Activated naive CD8-positive, alpha-beta T cell treated with anti-CD3 and anti-CD28 coated beads, Interleukin-2, amount 50 U/mL, for 24 hours (primary cell): ENCODE measurements around the gene CCDC7.
"Not testable (repeated sequence)": the region's sequence is repeated elsewhere in the genome, so short reads cannot be mapped to it uniquely, and the experiment has no call there.

ENCODE experiments used
- ATAC-seq: fragments of 150-1000 bp; cut with Tn5 transposase; one replicate; pipeline ENCODE4 v1.10.0; 2021
- DNase-seq: peaks from one replicate; pipeline ENCODE4 v3.0.0; 2021
- H3K27ac Mint-ChIP-seq: one replicate; pipeline ENCODE4 v1.8.0; 2021; ENCODE audit warnings: mild to moderate bottlenecking, mixed read lengths
- H3K27me3 Mint-ChIP-seq: one replicate; pipeline ENCODE4 v1.8.0; 2021; ENCODE audit warnings: mixed read lengths
- H3K36me3 Mint-ChIP-seq: one replicate; pipeline ENCODE4 v1.8.0; 2021; ENCODE audit warnings: low read depth, mixed read lengths
- H3K4me1 Mint-ChIP-seq: one replicate; pipeline ENCODE4 v1.8.0; 2021; ENCODE audit warnings: mixed read lengths
- H3K4me3 Mint-ChIP-seq: one replicate; pipeline ENCODE4 v1.8.0; 2021; ENCODE audit warnings: mild to moderate bottlenecking, moderate library complexity, mixed read lengths
- H3K9me3 Mint-ChIP-seq: one replicate; pipeline ENCODE4 v1.8.0; 2021; ENCODE audit warnings: mixed read lengths

Gene CCDC7

GRCh38 chr10:32661346-32661745 is 215.4 kb downstream of the CCDC7 start:
- H3K27ac Mint-ChIP-seq, result no peak overlapping the region

GRCh38 chr10:32680803-32681557 is 235.0 kb downstream of the CCDC7 start:
- H3K9me3 Mint-ChIP-seq, result peaks cover 32% of the 10 kb centered on the region

More at GRCh38 chr10:32661346-32661745, 215.4 kb downstream of the CCDC7 start:
- Mint-ChIP-seq H3K4me3 (no peak overlapping the region), H3K36me3 (peaks cover 20% of the 10 kb centered on the region), H3K4me1 (no peaks in the 10 kb centered on the region), H3K9me3 (peaks cover 27% of the 10 kb centered on the region), H3K27me3 (no peaks in the 10 kb centered on the region)
- no peak for ATAC-seq
- no peak for DNase-seq

GRCh38 chr10:32684291-32684690 is 238.4 kb downstream of the CCDC7 start:
- no peak for DNase-seq
- Mint-ChIP-seq H3K9me3 (peaks cover 23% of the 10 kb centered on the region), H3K27ac (no peak overlapping the region), H3K4me1 (no peaks in the 10 kb centered on the region), H3K4me3 (no peak overlapping the region), H3K27me3 (no peaks in the 10 kb centered on the region), H3K36me3 (peaks cover 5% of the 10 kb centered on the region)
- ATAC-seq, result no peak

More at GRCh38 chr10:32680803-32681557, 235.0 kb downstream of the CCDC7 start:
- no peaks in the 10 kb centered on the region for H3K4me1 Mint-ChIP-seq
- H3K36me3 Mint-ChIP-seq, result peaks cover 13% of the 10 kb centered on the region
- H3K4me3 Mint-ChIP-seq, result no peak overlapping the region
- ATAC-seq (peak; percentile 65), DNase-seq (no peak)
- no peak overlapping the region for H3K27ac Mint-ChIP-seq
- H3K27me3 Mint-ChIP-seq, result no peaks in the 10 kb centered on the region

- ATAC-seq, result no peak
- no peak overlapping the region for H3K4me3 Mint-ChIP-seq
- peaks cover 19% of the 10 kb centered on the region for H3K9me3 Mint-ChIP-seq
- H3K36me3 Mint-ChIP-seq, result peaks cover 9% of the 10 kb centered on the region
- H3K27me3 Mint-ChIP-seq, result no peaks in the 10 kb centered on the region
- no peaks in the 10 kb centered on the region for H3K4me1 Mint-ChIP-seq
- DNase-seq, result no peak
- no peak overlapping the region for H3K27ac Mint-ChIP-seq
Observed at GRCh38 chr10:32687116-32687515, 241.2 kb downstream of the CCDC7 start.

- Mint-ChIP-seq H3K27ac (no peak overlapping the region), H3K36me3 (peaks cover 9% of the 10 kb centered on the region), H3K9me3 (peaks cover 17% of the 10 kb centered on the region), H3K4me3 (no peak overlapping the region), H3K4me1 (no peaks in the 10 kb centered on the region), H3K27me3 (no peaks in the 10 kb centered on the region)
- ATAC-seq (no peak), DNase-seq (no peak)
Observed at GRCh38 chr10:32687546-32687945, 241.6 kb downstream of the CCDC7 start.

- DNase-seq, result no peak
- H3K27me3 Mint-ChIP-seq, result no peaks in the 10 kb centered on the region
Observed at GRCh38 chr10:32692174-32692573, 246.2 kb downstream of the CCDC7 start.

GRCh38 chr10:32693441-32693979 is 247.6 kb downstream of the CCDC7 start:
- Mint-ChIP-seq H3K4me3 (no peak overlapping the region), H3K4me1 (no peaks in the 10 kb centered on the region), H3K36me3 (peaks cover 25% of the 10 kb centered on the region), H3K9me3 (peaks cover 17% of the 10 kb centered on the region), H3K27ac (no peak overlapping the region), H3K27me3 (no peaks in the 10 kb centered on the region)
- no peak for DNase-seq
- no peak for ATAC-seq

More at GRCh38 chr10:32692174-32692573, 246.2 kb downstream of the CCDC7 start:
- no peak overlapping the region for H3K4me3 Mint-ChIP-seq
- ATAC-seq, result no peak
- no peaks in the 10 kb centered on the region for H3K4me1 Mint-ChIP-seq
- H3K9me3 Mint-ChIP-seq, result peaks cover 10% of the 10 kb centered on the region
- H3K36me3 Mint-ChIP-seq, result peaks cover 22% of the 10 kb centered on the region
- no peak overlapping the region for H3K27ac Mint-ChIP-seq

- not testable (repeated sequence) for DNase-seq, H3K27ac Mint-ChIP-seq, H3K4me1 Mint-ChIP-seq, H3K27me3 Mint-ChIP-seq, ATAC-seq, H3K4me3 Mint-ChIP-seq
- peaks cover 25% of the 10 kb centered on the region for H3K9me3 Mint-ChIP-seq
- H3K36me3 Mint-ChIP-seq, result peaks cover 32% of the 10 kb centered on the region
Observed at GRCh38 chr10:32699683-32700082, 253.7 kb downstream of the CCDC7 start.

- peaks cover 34% of the 10 kb centered on the region for H3K9me3 Mint-ChIP-seq
- H3K27me3 Mint-ChIP-seq, result no peaks in the 10 kb centered on the region
- peaks cover 6% of the 10 kb centered on the region for H3K36me3 Mint-ChIP-seq
- no peak overlapping the region for H3K4me3 Mint-ChIP-seq
- ATAC-seq, result no peak
- no peak for DNase-seq
- H3K27ac Mint-ChIP-seq, result no peak overlapping the region
- H3K4me1 Mint-ChIP-seq, result no peaks in the 10 kb centered on the region
Observed at GRCh38 chr10:32713560-32713959, 267.6 kb downstream of the CCDC7 start.

GRCh38 chr10:32731527-32731926 is 285.6 kb downstream of the CCDC7 start:
- no peaks in the 10 kb centered on the region for H3K9me3 Mint-ChIP-seq
- H3K27ac Mint-ChIP-seq, result no peak overlapping the region
- H3K4me3 Mint-ChIP-seq, result no peak overlapping the region
- DNase-seq, result no peak
- ATAC-seq, result peak; percentile 24
- H3K27me3 Mint-ChIP-seq, result no peaks in the 10 kb centered on the region
- H3K36me3 Mint-ChIP-seq, result no peaks in the 10 kb centered on the region
- H3K4me1 Mint-ChIP-seq, result no peaks in the 10 kb centered on the region

- no peak for DNase-seq
- Mint-ChIP-seq H3K36me3 (peaks cover 22% of the 10 kb centered on the region), H3K27me3 (no peaks in the 10 kb centered on the region), H3K27ac (no peak overlapping the region), H3K4me3 (no peak overlapping the region), H3K9me3 (peaks cover 26% of the 10 kb centered on the region), H3K4me1 (no peaks in the 10 kb centered on the region)
- ATAC-seq, result no peak
Observed at GRCh38 chr10:32738958-32739357, 293.0 kb downstream of the CCDC7 start.

GRCh38 chr10:32744321-32744720 is 298.4 kb downstream of the CCDC7 start:
- no peaks in the 10 kb centered on the region for H3K27me3 Mint-ChIP-seq
- H3K9me3 Mint-ChIP-seq, result peaks cover 12% of the 10 kb centered on the region

GRCh38 chr10:32746869-32747268 is 300.9 kb downstream of the CCDC7 start:
- Mint-ChIP-seq H3K27me3 (no peaks in the 10 kb centered on the region), H3K9me3 (peaks cover 12% of the 10 kb centered on the region), H3K4me3 (no peak overlapping the region), H3K27ac (no peak overlapping the region), H3K36me3 (peaks cover 23% of the 10 kb centered on the region), H3K4me1 (no peaks in the 10 kb centered on the region)
- no peak for DNase-seq
- no peak for ATAC-seq

More at GRCh38 chr10:32744321-32744720, 298.4 kb downstream of the CCDC7 start:
- Mint-ChIP-seq H3K4me3 (no peak overlapping the region), H3K36me3 (peaks cover 27% of the 10 kb centered on the region), H3K27ac (no peak overlapping the region), H3K4me1 (no peaks in the 10 kb centered on the region)
- ATAC-seq (no peak), DNase-seq (no peak)

GRCh38 chr10:32751582-32751981 is 305.6 kb downstream of the CCDC7 start:
- Mint-ChIP-seq H3K36me3 (peaks cover 13% of the 10 kb centered on the region), H3K27me3 (no peaks in the 10 kb centered on the region), H3K9me3 (peaks cover 29% of the 10 kb centered on the region), H3K4me1 (no peaks in the 10 kb centered on the region), H3K27ac (no peak overlapping the region), H3K4me3 (no peak overlapping the region)
- ATAC-seq (no peak), DNase-seq (no peak)

- ATAC-seq, H3K36me3 Mint-ChIP-seq, H3K4me1 Mint-ChIP-seq, DNase-seq, H3K4me3 Mint-ChIP-seq, H3K27me3 Mint-ChIP-seq, H3K27ac Mint-ChIP-seq: not testable (repeated sequence)
- peaks cover 37% of the 10 kb centered on the region for H3K9me3 Mint-ChIP-seq
Observed at GRCh38 chr10:32754900-32755299, 309.0 kb downstream of the CCDC7 start.
